ENCODE measurements around the gene KRT6B. TPM values are rescaled to one million over a fixed set of nuclear protein-coding genes. Genes with fewer than 3 reads are reported as not detected.

The KRT6B gene
- polyA plus RNA-seq, 1 donor from 2014 or later, result not detected

GRCh38 chr12:52444647-52445595 lies 7.0 kb downstream of the KRT6B start:
- H3K9me3 ChIP-seq (ENCODE audit: low read length), result no peaks in the 10 kb centered on the region
- no peaks in the 10 kb centered on the region for H3K79me2 ChIP-seq (replicated peaks; ENCODE audit: insufficient read depth, low read length)
- H3F3A ChIP-seq (ENCODE audit: insufficient read depth, low read length, poor library complexity, severe bottlenecking), result no peaks in the 10 kb centered on the region
- no peak overlapping the region for H3K4me2 ChIP-seq (ENCODE audit: low read length)
- TF ChIP-seq REST (IDR thresholded peaks at IDR 0.05; ENCODE audit: borderline replicate concordance) (no peak), MXI1 (conservative IDR thresholded peaks at IDR 0.05; ENCODE audit: poor library complexity, severe bottlenecking) (no peak), TAF1 (IDR thresholded peaks at IDR 0.05; ENCODE audit: low read depth) (no peak), EP300 (conservative IDR thresholded peaks at IDR 0.05; ENCODE audit: poor library complexity, severe bottlenecking) (no peak), SMC3 (conservative IDR thresholded peaks at IDR 0.05; ENCODE audit: poor library complexity) (no peak), POLR2AphosphoS5 (IDR thresholded peaks at IDR 0.05) (no peak), EZH2 (IDR thresholded peaks at IDR 0.05; ENCODE audit: borderline replicate concordance, insufficient read depth, low read length, poor library complexity, severe bottlenecking) (no peak), CTCF (IDR thresholded peaks at IDR 0.05; ENCODE audit: poor library complexity, severe bottlenecking) (no peak), RAD21 (conservative IDR thresholded peaks at IDR 0.05) (no peak)
- no peaks in the 10 kb centered on the region for H3K36me3 ChIP-seq (ENCODE audit: insufficient read depth, low read length)
- H3K27ac ChIP-seq (ENCODE audit: low read length), result no peak overlapping the region
- H4K20me1 ChIP-seq (ENCODE audit: insufficient read depth), result no peaks in the 10 kb centered on the region
- H2AFZ ChIP-seq (ENCODE audit: low read depth, low read length), result no peak overlapping the region
- H3K27me3 ChIP-seq (ENCODE audit: insufficient read depth, low read depth, low read length), result no peaks in the 10 kb centered on the region
- no peak overlapping the region for H3K4me3 ChIP-seq (ENCODE audit: low read length)
- no peaks in the 10 kb centered on the region for H3K9me2 ChIP-seq (ENCODE audit: insufficient read depth, low read length)
- H3K9ac ChIP-seq (ENCODE audit: low read length), result no peak overlapping the region

GRCh38 chr12:52443966-52444365 lies 8.0 kb downstream of the KRT6B start:
- no peaks in the 10 kb centered on the region for H3K36me3 ChIP-seq (ENCODE audit: insufficient read depth, low read length)
- H3K27me3 ChIP-seq (ENCODE audit: insufficient read depth, low read depth, low read length), result no peaks in the 10 kb centered on the region
- no peaks in the 10 kb centered on the region for H3K9me3 ChIP-seq (ENCODE audit: low read length)
- no peak overlapping the region for H3K4me2 ChIP-seq (ENCODE audit: low read length)
- H3K27ac ChIP-seq (ENCODE audit: low read length), result no peak overlapping the region
- no peaks in the 10 kb centered on the region for H3K79me2 ChIP-seq (replicated peaks; ENCODE audit: insufficient read depth, low read length)
- H3K9ac ChIP-seq (ENCODE audit: low read length), result no peak overlapping the region
- H2AFZ ChIP-seq (ENCODE audit: low read depth, low read length), result no peak overlapping the region
- H4K20me1 ChIP-seq (ENCODE audit: insufficient read depth), result no peaks in the 10 kb centered on the region
- no peak overlapping the region for H3K4me3 ChIP-seq (ENCODE audit: low read length)
- TF ChIP-seq POLR2AphosphoS5 (IDR thresholded peaks at IDR 0.05) (no peak), SMC3 (conservative IDR thresholded peaks at IDR 0.05; ENCODE audit: poor library complexity) (no peak), REST (IDR thresholded peaks at IDR 0.05; ENCODE audit: borderline replicate concordance) (no peak), CTCF (IDR thresholded peaks at IDR 0.05; ENCODE audit: poor library complexity, severe bottlenecking) (no peak), EZH2 (IDR thresholded peaks at IDR 0.05; ENCODE audit: borderline replicate concordance, insufficient read depth, low read length, poor library complexity, severe bottlenecking) (no peak), RAD21 (conservative IDR thresholded peaks at IDR 0.05) (no peak), MXI1 (conservative IDR thresholded peaks at IDR 0.05; ENCODE audit: poor library complexity, severe bottlenecking) (no peak), EP300 (conservative IDR thresholded peaks at IDR 0.05; ENCODE audit: poor library complexity, severe bottlenecking) (no peak), TAF1 (IDR thresholded peaks at IDR 0.05; ENCODE audit: low read depth) (no peak)
- H3F3A ChIP-seq (ENCODE audit: insufficient read depth, low read length, poor library complexity, severe bottlenecking), result no peaks in the 10 kb centered on the region
- no peaks in the 10 kb centered on the region for H3K9me2 ChIP-seq (ENCODE audit: insufficient read depth, low read length)
